ENCODE measurements around the gene ADGRB3. TPM values are rescaled to one million over a fixed set of nuclear protein-coding genes. Genes with fewer than 3 reads are reported as not detected.
"Not testable (repeated sequence)": the region's sequence is repeated elsewhere in the genome, so short reads cannot be mapped to it uniquely, and the experiment has no call there.

The ADGRB3 gene
- total RNA-seq, 2 experiments from 2014 or later, result not detected

DNA sequence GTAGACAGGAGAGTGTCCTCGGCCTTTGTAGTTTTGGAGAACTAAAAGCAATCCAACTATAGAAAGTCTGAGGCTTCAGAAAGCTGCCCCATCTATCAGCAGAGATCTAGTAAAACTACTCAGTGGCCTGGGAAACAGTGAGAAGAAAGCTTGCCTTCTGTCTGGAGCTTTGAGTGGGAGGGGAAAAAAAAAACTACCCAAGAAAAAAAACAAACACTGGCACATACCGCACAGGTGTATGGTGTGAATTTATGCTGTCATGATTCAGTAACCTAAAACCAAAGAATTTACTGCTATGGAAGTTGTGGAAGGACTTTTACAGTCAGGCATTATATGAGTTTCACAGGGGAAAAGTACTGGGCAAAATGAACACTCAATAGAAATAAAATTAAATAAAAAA is 280.5 kb downstream of the ADGRB3 start:
- CTCF ChIA-PET, result no interaction called here
- DNase-seq, result no peak
- Mint-ChIP-seq H3K27me3 (no peaks in the 10 kb centered on the region), H3K4me1 (no peaks in the 10 kb centered on the region), H3K36me3 (ENCODE audit: low read depth) (no peaks in the 10 kb centered on the region), H3K4me3 (no peak overlapping the region), H3K27ac (no peak overlapping the region), H3K9me3 (no peaks in the 10 kb centered on the region)
- POLR2A ChIA-PET, result no interaction called here

DNA sequence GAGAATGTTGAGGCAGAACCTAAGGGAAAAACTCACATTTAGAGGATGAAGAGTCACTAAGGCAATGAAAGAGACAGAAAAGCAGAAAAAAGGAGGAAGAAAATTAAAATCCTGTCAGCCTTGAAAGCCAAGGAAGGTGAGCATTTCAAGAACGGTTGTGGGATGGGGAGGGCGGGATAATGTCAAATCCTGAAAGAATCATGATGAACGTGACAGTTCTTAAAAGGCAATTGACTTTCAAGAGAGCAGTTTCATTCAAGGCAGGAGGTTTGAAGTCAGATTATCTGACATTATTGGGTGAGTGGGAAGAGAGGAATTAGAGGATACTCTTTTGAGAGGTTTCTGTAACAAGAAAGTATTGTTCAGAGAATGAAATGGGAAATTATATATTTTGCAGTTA is 284.5 kb downstream of the ADGRB3 start:
- Mint-ChIP-seq H3K27ac (no peak overlapping the region), H3K9me3 (no peaks in the 10 kb centered on the region), H3K4me3 (no peak overlapping the region), H3K27me3 (no peaks in the 10 kb centered on the region), H3K36me3 (ENCODE audit: low read depth) (no peaks in the 10 kb centered on the region), H3K4me1 (no peaks in the 10 kb centered on the region)
- CTCF ChIA-PET, result no interaction called here
- DNase-seq, result no peak
- POLR2A ChIA-PET, result no interaction called here

DNA sequence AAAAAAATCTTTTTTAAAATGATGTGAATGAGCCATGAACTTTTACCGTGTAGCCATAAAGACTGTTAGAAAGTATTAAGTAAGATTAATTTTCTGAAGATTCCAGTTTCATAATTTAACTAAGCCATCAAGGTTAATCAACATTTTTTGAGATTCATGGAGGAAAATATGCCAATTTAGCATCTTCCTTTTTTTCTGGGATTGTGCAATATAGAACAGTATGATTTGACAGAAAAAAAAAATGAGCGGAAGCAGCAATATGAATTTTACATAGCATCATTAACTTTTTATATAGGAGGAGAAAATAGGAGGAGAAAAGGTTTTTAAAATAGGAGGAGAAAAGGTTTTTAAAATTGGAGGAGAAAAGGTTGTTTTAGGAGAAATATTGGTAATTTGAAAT is 306.3 kb downstream of the ADGRB3 start:
- H3K27me3 Mint-ChIP-seq, result no peaks in the 10 kb centered on the region
- no peaks in the 10 kb centered on the region for H3K36me3 Mint-ChIP-seq (ENCODE audit: low read depth)
- ChIA-PET POLR2A (no interaction called here), CTCF (no interaction called here)
- no peak overlapping the region for H3K4me3 Mint-ChIP-seq
- H3K4me1 Mint-ChIP-seq, result no peaks in the 10 kb centered on the region
- no peaks in the 10 kb centered on the region for H3K9me3 Mint-ChIP-seq
- DNase-seq, result no peak
- H3K27ac Mint-ChIP-seq, result no peak overlapping the region

DNA sequence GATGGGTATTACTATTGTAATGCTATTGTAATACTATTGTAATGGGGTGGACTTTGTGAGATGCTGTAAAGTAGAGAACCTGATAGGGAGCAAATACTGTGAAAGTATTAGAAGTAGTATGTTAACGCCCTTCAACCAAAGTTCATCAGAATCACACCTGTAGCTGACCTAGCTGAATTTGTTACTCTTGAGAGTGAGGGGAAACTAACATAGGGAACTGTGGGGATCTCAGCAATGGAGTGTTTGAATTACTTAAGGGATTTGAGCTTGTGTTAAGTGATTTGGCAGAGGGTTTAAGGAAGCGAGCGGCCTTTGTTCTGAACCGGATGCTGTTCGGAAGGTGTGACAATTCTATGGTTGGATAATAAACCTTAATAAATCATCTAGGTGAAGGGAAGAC is 312.6 kb downstream of the ADGRB3 start:
- Mint-ChIP-seq H3K27me3 (no peaks in the 10 kb centered on the region), H3K36me3 (ENCODE audit: low read depth) (no peaks in the 10 kb centered on the region), H3K4me1 (no peaks in the 10 kb centered on the region), H3K4me3 (no peak overlapping the region), H3K9me3 (no peaks in the 10 kb centered on the region), H3K27ac (no peak overlapping the region)
- no peak for DNase-seq
- ChIA-PET POLR2A (no interaction called here), CTCF (no interaction called here)

DNA sequence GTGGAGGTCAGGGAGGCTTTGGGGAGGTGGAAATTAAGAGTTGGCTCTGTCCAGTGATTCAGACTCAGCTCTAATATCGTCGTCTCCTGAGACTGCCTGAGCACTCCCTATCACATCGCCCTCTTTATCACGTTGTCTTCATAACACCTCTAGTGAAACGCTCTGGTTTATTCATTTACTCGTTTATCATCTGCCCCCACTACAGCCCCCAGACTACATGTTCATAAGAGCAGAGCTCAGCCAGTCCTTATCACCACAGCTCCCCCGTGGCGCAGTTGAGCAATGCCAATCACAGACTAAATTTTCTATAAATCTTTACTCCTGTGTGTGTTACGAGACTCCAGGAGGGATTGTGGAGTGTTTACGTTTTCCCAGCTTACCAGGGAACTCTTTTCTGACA is 316.2 kb downstream of the ADGRB3 start:
- ChIA-PET CTCF (no interaction called here), POLR2A (no interaction called here)
- DNase-seq, result no peak
- H3K27me3 Mint-ChIP-seq, result no peaks in the 10 kb centered on the region
- no peaks in the 10 kb centered on the region for H3K9me3 Mint-ChIP-seq
- no peaks in the 10 kb centered on the region for H3K4me1 Mint-ChIP-seq
- H3K27ac Mint-ChIP-seq, result no peak overlapping the region
- no peak overlapping the region for H3K4me3 Mint-ChIP-seq
- no peaks in the 10 kb centered on the region for H3K36me3 Mint-ChIP-seq (ENCODE audit: low read depth)

DNA sequence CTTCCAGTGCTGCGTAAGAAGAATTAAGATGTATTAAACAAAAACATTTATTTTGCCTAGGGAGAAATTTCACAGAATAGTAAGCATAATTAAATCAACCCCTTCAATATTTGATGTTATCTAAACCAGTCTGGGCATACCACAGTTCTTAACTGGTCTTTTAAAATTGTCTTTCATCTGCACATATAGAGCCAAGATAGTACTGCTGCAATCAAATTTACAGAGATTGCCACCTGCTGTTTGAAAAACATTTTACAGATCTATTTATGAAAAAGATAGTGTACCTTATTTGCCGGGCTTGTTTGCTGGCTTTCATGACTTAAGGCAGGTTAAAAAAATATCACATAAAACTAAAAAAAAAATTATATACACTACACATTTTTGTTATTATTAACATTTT is 323.2 kb downstream of the ADGRB3 start:
- no peak overlapping the region for H3K4me3 Mint-ChIP-seq
- no peaks in the 10 kb centered on the region for H3K36me3 Mint-ChIP-seq (ENCODE audit: low read depth)
- ChIA-PET CTCF (no interaction called here), POLR2A (no interaction called here)
- no peak overlapping the region for H3K27ac Mint-ChIP-seq
- DNase-seq, result no peak
- H3K9me3 Mint-ChIP-seq, result no peaks in the 10 kb centered on the region
- H3K4me1 Mint-ChIP-seq, result no peaks in the 10 kb centered on the region
- no peaks in the 10 kb centered on the region for H3K27me3 Mint-ChIP-seq

DNA sequence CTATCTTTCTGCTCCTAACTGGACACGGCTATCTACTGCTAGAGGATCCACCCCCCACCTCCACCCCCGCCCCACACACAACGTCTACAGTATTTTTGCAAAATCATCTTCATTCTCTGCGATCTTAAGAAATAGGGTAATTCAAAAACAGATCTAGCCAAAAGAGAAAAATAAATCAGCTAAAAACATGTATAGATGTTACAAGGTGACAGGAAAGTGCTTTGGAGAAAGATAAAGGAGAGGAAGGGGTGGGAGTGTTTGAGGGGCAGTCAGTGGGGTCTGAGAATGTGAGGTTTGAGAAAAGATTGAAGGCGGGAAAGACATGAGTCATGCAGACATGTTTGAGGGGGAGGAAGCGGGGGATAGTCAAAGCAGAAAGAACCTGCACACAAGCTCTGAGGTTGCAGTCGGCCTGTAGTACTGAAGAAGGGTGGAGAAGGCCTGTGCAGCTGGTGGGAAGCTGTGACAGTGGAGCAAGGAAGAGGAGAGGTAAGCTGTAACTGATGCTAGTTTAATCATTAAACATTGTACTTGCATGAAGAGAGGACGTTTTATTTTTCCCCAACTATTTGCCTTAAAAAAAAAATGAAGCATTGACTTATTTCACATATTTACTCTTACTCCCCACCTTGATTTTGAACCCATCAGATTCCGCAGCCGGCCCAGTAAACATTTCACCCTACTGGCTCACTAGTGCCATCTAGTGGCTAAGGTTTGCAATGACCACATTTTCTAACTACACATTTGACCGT is 332.6 kb downstream of the ADGRB3 start:
- POLR2A ChIA-PET, result no interaction called here
- Mint-ChIP-seq H3K4me1 (no peaks in the 10 kb centered on the region), H3K27ac (no peak overlapping the region), H3K9me3 (no peaks in the 10 kb centered on the region), H3K36me3 (ENCODE audit: low read depth) (no peaks in the 10 kb centered on the region), H3K27me3 (no peaks in the 10 kb centered on the region), H3K4me3 (no peak overlapping the region)
- CTCF ChIA-PET, result interaction anchor here (0.7 kb wide), 2 partner anchors 12 to 81 kb away, joined by 3 to 4 read pairs; no protein-coding TSS in a partner anchor
- peak; percentile 73 for DNase-seq

GRCh38 chr6:68968301-68968649 is 333.2 kb downstream of the ADGRB3 start:
- H3K27ac Mint-ChIP-seq, result no peak overlapping the region
- H3K4me3 Mint-ChIP-seq, result no peak overlapping the region
- DNase-seq, result no peak
- no peaks in the 10 kb centered on the region for H3K4me1 Mint-ChIP-seq
- H3K27me3 Mint-ChIP-seq, result no peaks in the 10 kb centered on the region
- CTCF ChIA-PET, result no interaction called here
- POLR2A ChIA-PET, result no interaction called here
- no peaks in the 10 kb centered on the region for H3K9me3 Mint-ChIP-seq
- no peaks in the 10 kb centered on the region for H3K36me3 Mint-ChIP-seq (ENCODE audit: low read depth)

- Mint-ChIP-seq H3K36me3 (ENCODE audit: low read depth) (no peaks in the 10 kb centered on the region), H3K27ac (no peak overlapping the region), H3K27me3 (no peaks in the 10 kb centered on the region), H3K9me3 (no peaks in the 10 kb centered on the region), H3K4me1 (no peaks in the 10 kb centered on the region), H3K4me3 (no peak overlapping the region)
- POLR2A ChIA-PET, result no interaction called here
- DNase-seq, result no peak
- CTCF ChIA-PET, result no interaction called here
Measured at GRCh38 chr6:68973066-68973465, 338.0 kb downstream of the ADGRB3 start.

DNA sequence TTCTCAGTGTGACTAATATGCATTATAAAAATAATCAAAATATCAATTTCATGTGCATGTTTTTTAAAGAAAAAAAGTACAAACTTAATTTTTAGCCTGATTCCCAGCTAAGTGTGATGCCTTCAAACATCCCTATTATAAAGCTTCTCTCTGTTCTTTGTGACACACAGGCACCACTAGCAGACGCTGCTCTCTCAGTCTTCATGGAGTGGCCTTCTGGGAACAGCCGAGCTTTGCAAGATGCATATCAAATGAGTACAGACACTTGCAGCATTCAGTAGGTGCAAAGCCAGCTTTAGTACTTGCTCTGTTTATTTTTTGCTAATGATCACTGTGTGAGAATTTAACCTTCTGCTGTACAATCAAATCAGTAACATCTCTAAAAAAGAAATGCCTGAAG is 340.0 kb downstream of the ADGRB3 start:
- Mint-ChIP-seq H3K36me3 (ENCODE audit: low read depth) (no peaks in the 10 kb centered on the region), H3K27ac (no peak overlapping the region), H3K27me3 (no peaks in the 10 kb centered on the region), H3K9me3 (no peaks in the 10 kb centered on the region), H3K4me1 (no peaks in the 10 kb centered on the region), H3K4me3 (no peak overlapping the region)
- CTCF ChIA-PET, result no interaction called here
- DNase-seq, result no peak
- POLR2A ChIA-PET, result no interaction called here

DNA sequence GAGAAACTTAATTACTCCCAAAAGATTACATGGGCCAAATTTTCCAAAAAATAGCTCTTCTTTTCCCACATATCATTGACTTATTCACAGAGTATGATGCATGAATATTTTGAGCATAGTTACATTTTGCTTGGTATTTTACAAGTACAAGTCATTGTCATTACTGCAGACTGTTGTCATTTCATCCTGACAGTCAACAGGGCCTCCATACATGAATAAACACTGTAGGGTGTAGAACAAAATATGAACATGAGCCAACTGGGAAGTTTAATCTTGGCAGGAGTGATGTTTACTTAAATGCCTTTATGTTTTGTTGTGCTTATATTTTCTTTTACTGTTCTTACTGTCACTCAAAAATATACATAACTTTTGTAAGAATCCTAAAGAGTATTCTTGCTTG is 340.7 kb downstream of the ADGRB3 start:
- H3K4me1 Mint-ChIP-seq, result no peaks in the 10 kb centered on the region
- DNase-seq, result no peak
- ChIA-PET CTCF (no interaction called here), POLR2A (no interaction called here)
- no peaks in the 10 kb centered on the region for H3K36me3 Mint-ChIP-seq (ENCODE audit: low read depth)
- H3K27ac Mint-ChIP-seq, result no peak overlapping the region
- H3K4me3 Mint-ChIP-seq, result no peak overlapping the region
- no peaks in the 10 kb centered on the region for H3K27me3 Mint-ChIP-seq
- no peaks in the 10 kb centered on the region for H3K9me3 Mint-ChIP-seq

- Mint-ChIP-seq H3K27ac (no peak overlapping the region), H3K36me3 (ENCODE audit: low read depth) (no peaks in the 10 kb centered on the region), H3K4me3 (no peak overlapping the region), H3K27me3 (no peaks in the 10 kb centered on the region), H3K9me3 (no peaks in the 10 kb centered on the region), H3K4me1 (no peaks in the 10 kb centered on the region)
- CTCF ChIA-PET, result no interaction called here
- POLR2A ChIA-PET, result no interaction called here
- DNase-seq, result no peak
Measured at GRCh38 chr6:68976260-68976659, 341.2 kb downstream of the ADGRB3 start.

- H3K27ac Mint-ChIP-seq, result no peak overlapping the region
- H3K9me3 Mint-ChIP-seq, result no peaks in the 10 kb centered on the region
- DNase-seq, result no peak
- no peak overlapping the region for H3K4me3 Mint-ChIP-seq
- H3K4me1 Mint-ChIP-seq, result no peaks in the 10 kb centered on the region
- no peaks in the 10 kb centered on the region for H3K27me3 Mint-ChIP-seq
- H3K36me3 Mint-ChIP-seq (ENCODE audit: low read depth), result no peaks in the 10 kb centered on the region
- CTCF ChIA-PET, result no interaction called here
- POLR2A ChIA-PET, result no interaction called here
Measured at GRCh38 chr6:68978411-68978810, 343.3 kb downstream of the ADGRB3 start.

DNA sequence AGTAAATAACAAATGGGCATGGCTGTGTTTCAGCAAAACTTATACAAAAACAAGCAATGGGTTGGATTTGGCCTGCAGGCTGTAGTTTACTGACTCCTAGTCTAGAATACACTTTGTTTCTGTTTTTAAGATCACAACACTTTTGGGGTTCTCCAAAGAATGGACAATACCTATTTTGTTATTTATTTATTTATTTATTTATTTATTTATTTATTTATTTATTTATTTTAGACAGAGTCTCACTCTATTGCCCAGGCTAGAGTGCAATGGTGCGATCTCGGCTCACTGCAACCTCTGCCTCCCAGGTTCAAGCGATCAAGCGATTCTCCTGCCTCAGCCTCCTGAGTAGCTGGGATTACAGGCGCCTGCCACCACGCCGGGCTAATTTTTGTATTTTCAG is 346.6 kb downstream of the ADGRB3 start:
- H3K27ac Mint-ChIP-seq; DNase-seq; H3K9me3 Mint-ChIP-seq; H3K4me3 Mint-ChIP-seq; CTCF ChIA-PET; H3K27me3 Mint-ChIP-seq; H3K4me1 Mint-ChIP-seq; H3K36me3 Mint-ChIP-seq (ENCODE audit: low read depth); POLR2A ChIA-PET: not testable (repeated sequence)
